ENCODE measurements around the gene B3GLCT.

The B3GLCT gene

DNA sequence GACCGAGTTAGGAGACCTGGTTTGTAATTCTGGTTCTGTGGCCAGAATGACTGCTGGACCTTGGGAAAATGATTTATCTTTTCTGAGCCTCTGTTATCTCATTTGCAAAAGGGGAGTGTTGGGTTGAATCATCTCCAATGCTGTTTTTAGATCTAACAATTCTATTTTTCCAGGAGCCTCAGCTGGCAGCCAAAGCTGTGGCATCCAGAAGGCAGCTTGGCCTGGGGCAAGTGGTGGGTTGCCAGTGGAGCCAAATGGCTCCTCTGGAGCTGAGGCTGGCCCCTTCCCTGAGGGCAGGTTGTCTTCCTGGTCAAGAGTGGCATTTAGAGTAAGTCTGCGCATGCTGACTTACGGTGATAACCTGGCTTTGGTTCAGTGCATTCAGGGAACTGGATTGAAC, 21.3 kb downstream of the B3GLCT start:
- no peak overlapping the region for H3K4me2 ChIP-seq (ENCODE audit: insufficient read depth, low read length, poor library complexity, severe bottlenecking)
- no peak overlapping the region for H2AK5ac ChIP-seq (ENCODE audit: low read depth, low read length)
- H3K9ac ChIP-seq (ENCODE audit: low read depth, low read length, poor library complexity), result no peak overlapping the region

DNA sequence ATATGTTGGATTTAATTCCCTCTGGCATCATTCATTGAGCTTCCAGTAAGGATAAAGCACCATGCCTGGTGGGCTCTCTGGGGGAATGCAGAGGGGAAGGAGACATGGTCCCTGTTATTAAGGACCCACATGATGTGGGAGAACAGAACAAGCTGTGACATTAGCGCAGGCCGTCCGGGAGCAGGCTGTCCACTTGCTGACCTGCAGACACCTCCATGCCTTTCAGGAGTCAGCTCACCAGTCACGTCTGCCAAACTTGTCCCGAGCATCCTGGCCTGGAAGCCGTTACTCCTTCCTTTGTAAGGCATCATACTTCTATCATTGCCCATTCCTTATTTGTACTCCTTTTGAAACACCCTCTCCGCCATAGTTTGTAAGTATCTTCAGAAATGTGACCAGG, 23.4 kb downstream of the B3GLCT start:
- Histone ChIP-seq H3K14ac (ENCODE audit: low read length) (no peak overlapping the region), H4K8ac (ENCODE audit: low read depth, low read length) (no peak overlapping the region), H3K4me3 (ENCODE audit: low read length in 2 of 2) (no peak overlapping the region), H3K4ac (ENCODE audit: low read length) (no peak overlapping the region), H2BK12ac (ENCODE audit: low read length) (no peak overlapping the region), H3K9me3 (replicated peaks in 1 of 2; ENCODE audit: control insufficient read depth in 2 of 2, insufficient read depth in 1 of 2, low read depth in 1 of 2, low read length in 2 of 2) (no peaks in the 10 kb centered on the region), H3K9ac (ENCODE audit: low read depth, low read length, poor library complexity) (no peak overlapping the region), H2BK15ac (ENCODE audit: low read length) (no peak overlapping the region), H3K4me1 (ENCODE audit: control insufficient read depth in 2 of 2, insufficient read depth in 1 of 2, low read depth in 1 of 2, low read length in 2 of 2) (peaks cover 0 to 9% of the 10 kb centered on the region in 2 donors), H2AK5ac (ENCODE audit: low read depth, low read length) (no peak overlapping the region), H2BK5ac (ENCODE audit: low read length) (no peak overlapping the region), H3K27ac (replicated peaks; ENCODE audit: low read length) (no peak overlapping the region), H3K36me3 (replicated peaks in 1 of 2; ENCODE audit: control insufficient read depth in 2 of 2, insufficient read depth in 2 of 2, low read length in 2 of 2) (peaks cover 0 to 3% of the 10 kb centered on the region in 2 donors), H2AFZ (ENCODE audit: low read length) (no peak overlapping the region), H3K23ac (ENCODE audit: low read depth, low read length, poor library complexity) (no peak overlapping the region), H2BK120ac (ENCODE audit: low read depth, low read length) (no peak overlapping the region), H3K79me1 (ENCODE audit: low read depth, low read length) (no peaks in the 10 kb centered on the region), H3K4me2 (ENCODE audit: insufficient read depth, low read length, poor library complexity, severe bottlenecking) (no peak overlapping the region), H3K18ac (ENCODE audit: low read length) (no peak overlapping the region), H4K91ac (ENCODE audit: low read depth, low read length, poor library complexity) (no peak overlapping the region), H3K27me3 (ENCODE audit: control insufficient read depth in 3 of 3, insufficient read depth in 3 of 3, low read depth in 1 of 3, low read length in 3 of 3) (no peaks in the 10 kb centered on the region)
- DNase-seq (ENCODE audit: low spot score), result no peak
- WGBS, 2 donors (ENCODE audit: extremely low coverage in 2 of 2, insufficient read length in 2 of 2, insufficient replicate concordance in 1 of 2), result no CpG with 5 or more reads among the region's 7 CpGs

More for the DNA sequence above, 21.3 kb downstream of the B3GLCT start:
- H3K79me1 ChIP-seq (ENCODE audit: low read depth, low read length), result no peaks in the 10 kb centered on the region
- H3K27me3 ChIP-seq (ENCODE audit: control insufficient read depth in 3 of 3, insufficient read depth in 3 of 3, low read depth in 1 of 3, low read length in 3 of 3), result no peaks in the 10 kb centered on the region
- H3K36me3 ChIP-seq (replicated peaks in 1 of 2; ENCODE audit: control insufficient read depth in 2 of 2, insufficient read depth in 2 of 2, low read length in 2 of 2), result peaks cover 0 to 3% of the 10 kb centered on the region in 2 donors
- WGBS, 2 donors (ENCODE audit: extremely low coverage in 2 of 2, insufficient read length in 2 of 2, insufficient replicate concordance in 1 of 2), result no CpG with 5 or more reads among the region's 3 CpGs
- no peak overlapping the region for H3K4ac ChIP-seq (ENCODE audit: low read length)
- peaks cover 0 to 3% of the 10 kb centered on the region in 2 donors for H3K4me1 ChIP-seq (ENCODE audit: control insufficient read depth in 2 of 2, insufficient read depth in 1 of 2, low read depth in 1 of 2, low read length in 2 of 2)
- peak overlapping the region; percentile 15 for H3K18ac ChIP-seq (ENCODE audit: low read length)
- no peak overlapping the region for H4K8ac ChIP-seq (ENCODE audit: low read depth, low read length)
- no peak overlapping the region for H3K27ac ChIP-seq (replicated peaks; ENCODE audit: low read length)
- no peak overlapping the region for H4K91ac ChIP-seq (ENCODE audit: low read depth, low read length, poor library complexity)
- no peak overlapping the region for H3K23ac ChIP-seq (ENCODE audit: low read depth, low read length, poor library complexity)
- no peak overlapping the region for H3K4me3 ChIP-seq (ENCODE audit: low read length in 2 of 2)
- H3K14ac ChIP-seq (ENCODE audit: low read length), result no peak overlapping the region
- H3K9me3 ChIP-seq (replicated peaks in 1 of 2; ENCODE audit: control insufficient read depth in 2 of 2, insufficient read depth in 1 of 2, low read depth in 1 of 2, low read length in 2 of 2), result peaks cover 0 to 3% of the 10 kb centered on the region in 2 donors
- no peak overlapping the region for H2BK5ac ChIP-seq (ENCODE audit: low read length)
- H2BK15ac ChIP-seq (ENCODE audit: low read length), result no peak overlapping the region
- no peak overlapping the region for H2AFZ ChIP-seq (ENCODE audit: low read length)
- DNase-seq (ENCODE audit: low spot score), result no peak
- no peak overlapping the region for H2BK12ac ChIP-seq (ENCODE audit: low read length)
- H2BK120ac ChIP-seq (ENCODE audit: low read depth, low read length), result no peak overlapping the region

GRCh38 chr13:31223640-31224039, 23.9 kb downstream of the B3GLCT start:
- Histone ChIP-seq H3K9me3 (replicated peaks in 1 of 2; ENCODE audit: control insufficient read depth in 2 of 2, insufficient read depth in 1 of 2, low read depth in 1 of 2, low read length in 2 of 2) (no peaks in the 10 kb centered on the region), H2AFZ (ENCODE audit: low read length) (no peak overlapping the region), H3K23ac (ENCODE audit: low read depth, low read length, poor library complexity) (no peak overlapping the region), H3K4ac (ENCODE audit: low read length) (no peak overlapping the region), H3K4me2 (ENCODE audit: insufficient read depth, low read length, poor library complexity, severe bottlenecking) (no peak overlapping the region), H3K9ac (ENCODE audit: low read depth, low read length, poor library complexity) (no peak overlapping the region), H3K4me1 (ENCODE audit: control insufficient read depth in 2 of 2, insufficient read depth in 1 of 2, low read depth in 1 of 2, low read length in 2 of 2) (peaks cover 0 to 9% of the 10 kb centered on the region in 2 donors), H4K91ac (ENCODE audit: low read depth, low read length, poor library complexity) (no peak overlapping the region), H2BK5ac (ENCODE audit: low read length) (no peak overlapping the region), H3K18ac (ENCODE audit: low read length) (no peak overlapping the region), H3K4me3 (ENCODE audit: low read length in 2 of 2) (no peak overlapping the region), H2BK12ac (ENCODE audit: low read length) (no peak overlapping the region), H3K27ac (replicated peaks; ENCODE audit: low read length) (no peak overlapping the region), H3K36me3 (replicated peaks in 1 of 2; ENCODE audit: control insufficient read depth in 2 of 2, insufficient read depth in 2 of 2, low read length in 2 of 2) (peaks cover 0 to 3% of the 10 kb centered on the region in 2 donors), H3K14ac (ENCODE audit: low read length) (no peak overlapping the region), H2BK120ac (ENCODE audit: low read depth, low read length) (no peak overlapping the region), H3K79me1 (ENCODE audit: low read depth, low read length) (no peaks in the 10 kb centered on the region), H2AK5ac (ENCODE audit: low read depth, low read length) (no peak overlapping the region), H4K8ac (ENCODE audit: low read depth, low read length) (no peak overlapping the region), H3K27me3 (ENCODE audit: control insufficient read depth in 3 of 3, insufficient read depth in 3 of 3, low read depth in 1 of 3, low read length in 3 of 3) (no peaks in the 10 kb centered on the region), H2BK15ac (ENCODE audit: low read length) (no peak overlapping the region)
- DNase-seq (ENCODE audit: low spot score), result no peak
- no CpG with 5 or more reads among the region's 2 CpGs for WGBS, 2 donors (ENCODE audit: extremely low coverage in 2 of 2, insufficient read length in 2 of 2, insufficient replicate concordance in 1 of 2)

GRCh38 chr13:31224174-31224669, 24.4 kb downstream of the B3GLCT start:
- Histone ChIP-seq H3K9ac (ENCODE audit: low read depth, low read length, poor library complexity) (no peak overlapping the region), H3K4ac (ENCODE audit: low read length) (no peak overlapping the region), H4K8ac (ENCODE audit: low read depth, low read length) (no peak overlapping the region), H3K27me3 (ENCODE audit: control insufficient read depth in 3 of 3, insufficient read depth in 3 of 3, low read depth in 1 of 3, low read length in 3 of 3) (no peaks in the 10 kb centered on the region), H2AK5ac (ENCODE audit: low read depth, low read length) (no peak overlapping the region), H2BK120ac (ENCODE audit: low read depth, low read length) (no peak overlapping the region), H3K23ac (ENCODE audit: low read depth, low read length, poor library complexity) (no peak overlapping the region), H3K27ac (replicated peaks; ENCODE audit: low read length) (no peak overlapping the region), H3K4me2 (ENCODE audit: insufficient read depth, low read length, poor library complexity, severe bottlenecking) (no peak overlapping the region), H3K36me3 (replicated peaks in 1 of 2; ENCODE audit: control insufficient read depth in 2 of 2, insufficient read depth in 2 of 2, low read length in 2 of 2) (peaks cover 0 to 3% of the 10 kb centered on the region in 2 donors), H4K91ac (ENCODE audit: low read depth, low read length, poor library complexity) (no peak overlapping the region), H3K18ac (ENCODE audit: low read length) (no peak overlapping the region), H2BK5ac (ENCODE audit: low read length) (no peak overlapping the region), H3K14ac (ENCODE audit: low read length) (no peak overlapping the region), H3K4me3 (ENCODE audit: low read length in 2 of 2) (no peak overlapping the region), H3K4me1 (ENCODE audit: control insufficient read depth in 2 of 2, insufficient read depth in 1 of 2, low read depth in 1 of 2, low read length in 2 of 2) (peaks cover 0 to 9% of the 10 kb centered on the region in 2 donors), H2AFZ (ENCODE audit: low read length) (no peak overlapping the region), H2BK12ac (ENCODE audit: low read length) (no peak overlapping the region), H3K79me1 (ENCODE audit: low read depth, low read length) (no peaks in the 10 kb centered on the region), H2BK15ac (ENCODE audit: low read length) (no peak overlapping the region), H3K9me3 (replicated peaks in 1 of 2; ENCODE audit: control insufficient read depth in 2 of 2, insufficient read depth in 1 of 2, low read depth in 1 of 2, low read length in 2 of 2) (no peaks in the 10 kb centered on the region)
- no CpG with 5 or more reads among the region's 5 CpGs for WGBS, 2 donors (ENCODE audit: extremely low coverage in 2 of 2, insufficient read length in 2 of 2, insufficient replicate concordance in 1 of 2)
- no peak for DNase-seq (ENCODE audit: low spot score)

Measured in neuronal stem cell (in vitro differentiated cells).